ENCODE data around the gene AFTPH. TPM values are rescaled to one million over a fixed set of nuclear protein-coding genes. Genes with fewer than 3 reads are reported as not detected.

Gene AFTPH
- polyA plus RNA-seq, 1 of the 3 experiments (the other 2 are of a cell fraction): 7.4 TPM

DNA sequence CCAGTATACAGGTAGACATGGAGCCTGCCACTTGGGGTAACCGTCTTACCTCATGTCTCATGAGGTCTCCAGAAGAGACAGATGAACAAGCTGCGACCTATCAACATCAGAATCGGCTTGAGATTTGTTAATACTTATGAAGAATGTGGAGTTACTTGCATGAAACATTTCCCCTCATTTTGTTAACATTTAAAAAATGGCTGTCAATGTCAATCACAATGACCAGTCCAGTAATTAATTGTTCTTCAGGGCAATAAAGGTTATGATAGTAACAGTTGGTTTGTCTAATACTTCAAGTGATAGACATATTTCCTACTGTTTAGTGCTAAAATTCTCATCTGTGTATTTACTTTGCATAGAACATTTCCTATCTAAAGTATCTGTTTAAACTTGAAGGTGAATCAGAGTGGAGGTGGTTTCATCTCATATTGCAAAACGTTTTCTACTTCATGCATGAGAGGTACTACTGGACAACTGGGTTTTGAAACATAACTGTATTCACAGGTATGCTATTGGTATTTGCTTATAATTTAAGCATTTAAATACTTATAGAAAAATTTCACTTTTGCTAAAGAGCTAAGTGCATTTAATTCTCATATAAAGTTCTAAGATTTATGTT is 114.5 kb downstream of the AFTPH start:
- no peak overlapping the region for H2AFZ ChIP-seq (ENCODE audit: low read depth)
- ChIA-PET POLR2A (no interaction called here), CTCF (interaction anchor here (5.1 kb wide), 1 partner anchor 8 kb away, joined by 34 read pairs; no protein-coding TSS in a partner anchor)
- peaks cover 3% of the 10 kb centered on the region for H3F3A ChIP-seq (replicated peaks; ENCODE audit: insufficient read depth)
- H3K36me3 ChIP-seq (replicated peaks in 1 of 2; ENCODE audit: control insufficient read depth in 1 of 2, insufficient read depth in 2 of 2, low read length in 1 of 2): peaks cover 26 to 28% of the 10 kb centered on the region in 2 experiments
- no peaks in the 10 kb centered on the region for H3K9me2 ChIP-seq
- no peak overlapping the region for H3K4me2 ChIP-seq
- 91% methylated on average over 4 of the region's 4 CpGs for WGBS (ENCODE audit: low lambda C conversion rate)
- peaks cover 9 to 38% of the 10 kb centered on the region in 2 experiments; a peak in 3 of 4 replicates for H3K4me1 ChIP-seq (ENCODE audit: control insufficient read depth in 1 of 2, insufficient read depth in 2 of 2, low read depth in 1 of 2, low read length in 1 of 2)
- TF ChIP-seq, protein P1, sequence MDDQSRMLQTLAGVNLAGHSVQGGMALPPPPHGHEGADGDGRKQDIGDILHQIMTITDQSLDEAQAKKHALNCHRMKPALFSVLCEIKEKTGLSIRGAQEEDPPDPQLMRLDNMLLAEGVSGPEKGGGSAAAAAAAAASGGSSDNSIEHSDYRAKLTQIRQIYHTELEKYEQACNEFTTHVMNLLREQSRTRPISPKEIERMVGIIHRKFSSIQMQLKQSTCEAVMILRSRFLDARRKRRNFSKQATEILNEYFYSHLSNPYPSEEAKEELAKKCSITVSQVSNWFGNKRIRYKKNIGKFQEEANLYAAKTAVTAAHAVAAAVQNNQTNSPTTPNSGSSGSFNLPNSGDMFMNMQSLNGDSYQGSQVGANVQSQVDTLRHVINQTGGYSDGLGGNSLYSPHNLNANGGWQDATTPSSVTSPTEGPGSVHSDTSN (IDR thresholded peaks at IDR 0.05): no peak
- TF ChIP-seq, protein P2, sequence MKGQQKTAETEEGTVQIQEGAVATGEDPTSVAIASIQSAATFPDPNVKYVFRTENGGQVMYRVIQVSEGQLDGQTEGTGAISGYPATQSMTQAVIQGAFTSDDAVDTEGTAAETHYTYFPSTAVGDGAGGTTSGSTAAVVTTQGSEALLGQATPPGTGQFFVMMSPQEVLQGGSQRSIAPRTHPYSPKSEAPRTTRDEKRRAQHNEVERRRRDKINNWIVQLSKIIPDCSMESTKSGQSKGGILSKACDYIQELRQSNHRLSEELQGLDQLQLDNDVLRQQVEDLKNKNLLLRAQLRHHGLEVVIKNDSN (IDR thresholded peaks at IDR 0.05; ENCODE audit: borderline replicate concordance, low read depth): no peak
- TF ChIP-seq RFX5 (IDR thresholded peaks at IDR 0.05; ENCODE audit: low read length) (no peak), EP300 (IDR thresholded peaks at IDR 0.05; ENCODE audit: borderline replicate concordance in 1 of 2, low read depth in 1 of 2, low read length in 1 of 2) (no peak), ELF1 (IDR thresholded peaks at IDR 0.05) (no peak), GATA2 (CRISPR knock-in tag; IDR thresholded peaks at IDR 0.05) (no peak), POLR2AphosphoS5 (IDR thresholded peaks at IDR 0.05; ENCODE audit: low read depth, low read length) (no peak), NFIC (IDR thresholded peaks at IDR 0.05; ENCODE audit: borderline replicate concordance) (no peak), JUND (IDR thresholded peaks at IDR 0.05) (no peak), MXI1 (IDR thresholded peaks at IDR 0.05; ENCODE audit: low read depth, low read length) (no peak), GABPA (IDR thresholded peaks at IDR 0.05; ENCODE audit: low read depth) (no peak), FOSL2 (IDR thresholded peaks at IDR 0.05; ENCODE audit: borderline replicate concordance, low read depth) (no peak), SMC3 (IDR thresholded peaks at IDR 0.05; ENCODE audit: low read depth, low read length) (no peak)
- TF ChIP-seq, protein P3, sequence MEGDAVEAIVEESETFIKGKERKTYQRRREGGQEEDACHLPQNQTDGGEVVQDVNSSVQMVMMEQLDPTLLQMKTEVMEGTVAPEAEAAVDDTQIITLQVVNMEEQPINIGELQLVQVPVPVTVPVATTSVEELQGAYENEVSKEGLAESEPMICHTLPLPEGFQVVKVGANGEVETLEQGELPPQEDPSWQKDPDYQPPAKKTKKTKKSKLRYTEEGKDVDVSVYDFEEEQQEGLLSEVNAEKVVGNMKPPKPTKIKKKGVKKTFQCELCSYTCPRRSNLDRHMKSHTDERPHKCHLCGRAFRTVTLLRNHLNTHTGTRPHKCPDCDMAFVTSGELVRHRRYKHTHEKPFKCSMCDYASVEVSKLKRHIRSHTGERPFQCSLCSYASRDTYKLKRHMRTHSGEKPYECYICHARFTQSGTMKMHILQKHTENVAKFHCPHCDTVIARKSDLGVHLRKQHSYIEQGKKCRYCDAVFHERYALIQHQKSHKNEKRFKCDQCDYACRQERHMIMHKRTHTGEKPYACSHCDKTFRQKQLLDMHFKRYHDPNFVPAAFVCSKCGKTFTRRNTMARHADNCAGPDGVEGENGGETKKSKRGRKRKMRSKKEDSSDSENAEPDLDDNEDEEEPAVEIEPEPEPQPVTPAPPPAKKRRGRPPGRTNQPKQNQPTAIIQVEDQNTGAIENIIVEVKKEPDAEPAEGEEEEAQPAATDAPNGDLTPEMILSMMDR (IDR thresholded peaks at IDR 0.05): no peak
- TF ChIP-seq, protein P4, sequence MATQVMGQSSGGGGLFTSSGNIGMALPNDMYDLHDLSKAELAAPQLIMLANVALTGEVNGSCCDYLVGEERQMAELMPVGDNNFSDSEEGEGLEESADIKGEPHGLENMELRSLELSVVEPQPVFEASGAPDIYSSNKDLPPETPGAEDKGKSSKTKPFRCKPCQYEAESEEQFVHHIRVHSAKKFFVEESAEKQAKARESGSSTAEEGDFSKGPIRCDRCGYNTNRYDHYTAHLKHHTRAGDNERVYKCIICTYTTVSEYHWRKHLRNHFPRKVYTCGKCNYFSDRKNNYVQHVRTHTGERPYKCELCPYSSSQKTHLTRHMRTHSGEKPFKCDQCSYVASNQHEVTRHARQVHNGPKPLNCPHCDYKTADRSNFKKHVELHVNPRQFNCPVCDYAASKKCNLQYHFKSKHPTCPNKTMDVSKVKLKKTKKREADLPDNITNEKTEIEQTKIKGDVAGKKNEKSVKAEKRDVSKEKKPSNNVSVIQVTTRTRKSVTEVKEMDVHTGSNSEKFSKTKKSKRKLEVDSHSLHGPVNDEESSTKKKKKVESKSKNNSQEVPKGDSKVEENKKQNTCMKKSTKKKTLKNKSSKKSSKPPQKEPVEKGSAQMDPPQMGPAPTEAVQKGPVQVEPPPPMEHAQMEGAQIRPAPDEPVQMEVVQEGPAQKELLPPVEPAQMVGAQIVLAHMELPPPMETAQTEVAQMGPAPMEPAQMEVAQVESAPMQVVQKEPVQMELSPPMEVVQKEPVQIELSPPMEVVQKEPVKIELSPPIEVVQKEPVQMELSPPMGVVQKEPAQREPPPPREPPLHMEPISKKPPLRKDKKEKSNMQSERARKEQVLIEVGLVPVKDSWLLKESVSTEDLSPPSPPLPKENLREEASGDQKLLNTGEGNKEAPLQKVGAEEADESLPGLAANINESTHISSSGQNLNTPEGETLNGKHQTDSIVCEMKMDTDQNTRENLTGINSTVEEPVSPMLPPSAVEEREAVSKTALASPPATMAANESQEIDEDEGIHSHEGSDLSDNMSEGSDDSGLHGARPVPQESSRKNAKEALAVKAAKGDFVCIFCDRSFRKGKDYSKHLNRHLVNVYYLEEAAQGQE (IDR thresholded peaks at IDR 0.05; ENCODE audit: low read depth, low read length): no peak
- TF ChIP-seq, protein P5, sequence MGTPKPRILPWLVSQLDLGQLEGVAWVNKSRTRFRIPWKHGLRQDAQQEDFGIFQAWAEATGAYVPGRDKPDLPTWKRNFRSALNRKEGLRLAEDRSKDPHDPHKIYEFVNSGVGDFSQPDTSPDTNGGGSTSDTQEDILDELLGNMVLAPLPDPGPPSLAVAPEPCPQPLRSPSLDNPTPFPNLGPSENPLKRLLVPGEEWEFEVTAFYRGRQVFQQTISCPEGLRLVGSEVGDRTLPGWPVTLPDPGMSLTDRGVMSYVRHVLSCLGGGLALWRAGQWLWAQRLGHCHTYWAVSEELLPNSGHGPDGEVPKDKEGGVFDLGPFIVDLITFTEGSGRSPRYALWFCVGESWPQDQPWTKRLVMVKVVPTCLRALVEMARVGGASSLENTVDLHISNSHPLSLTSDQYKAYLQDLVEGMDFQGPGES (IDR thresholded peaks at IDR 0.05; ENCODE audit: low read depth, low read length): no peak
- H3K4me3 ChIP-seq (ENCODE audit: low read depth in 2 of 2, low read length in 1 of 2): no peak overlapping the region
- H3K9me3 ChIP-seq: no peaks in the 10 kb centered on the region
- no peaks in the 10 kb centered on the region for H3K27me3 ChIP-seq (ENCODE audit: insufficient read depth)
- no peak overlapping the region for H3K27ac ChIP-seq (ENCODE audit: low read depth in 2 of 2, low read length in 1 of 2)
- no peak overlapping the region for H3K9ac ChIP-seq
- DNase-seq: no peak
- H4K20me1 ChIP-seq (ENCODE audit: insufficient read depth): peaks cover 80% of the 10 kb centered on the region
- peaks cover 96% of the 10 kb centered on the region for H3K79me2 ChIP-seq (ENCODE audit: insufficient read depth)
